ENCODE results near the gene GTPBP1. TPM values are rescaled to one million over a fixed set of nuclear protein-coding genes. Genes with fewer than 3 reads are reported as not detected.

Gene GTPBP1
- total and polyA plus RNA-seq, 12 donors, result 13.5 to 53.2 (median 33.8) TPM

GRCh38 chr22:38716826-38717225 lies 11.1 kb downstream of the GTPBP1 start:
- Histone ChIP-seq H3K4me3 (no peak overlapping the region), H3K27ac (no peak overlapping the region), H3K36me3 (peaks cover 0 to 80% (median 25%) of the 10 kb centered on the region in 9 donors), H3K27me3 (no peaks in the 10 kb centered on the region), H3K4me1 (peaks cover 3 to 51% (median 36%) of the 10 kb centered on the region in 9 donors), H3K9me3 (no peaks in the 10 kb centered on the region)
- ATAC-seq, result no peak
- DNase-seq, result no peak
- no peak for TF ChIP-seq CTCF (IDR thresholded peaks at IDR 0.05)
- 90 to 96% methylated on average over 9 of the region's 9 CpGs for WGBS, 2 donors
- intact Hi-C loops (cut with DNase I), result loop anchor here in 1 of 10 donors (5.0 kb wide), 1 partner anchor 35 kb away; no protein-coding TSS in a partner anchor

- Histone ChIP-seq H3K9me3 (no peaks in the 10 kb centered on the region), H3K27ac (no peak overlapping the region), H3K4me1 (peaks cover 3 to 47% (median 32%) of the 10 kb centered on the region in 9 donors), H3K27me3 (no peaks in the 10 kb centered on the region), H3K4me3 (no peak overlapping the region), H3K36me3 (peaks cover 0 to 81% (median 29%) of the 10 kb centered on the region in 9 donors)
- intact Hi-C loops (cut with DNase I), result loop anchor here in 1 of 10 donors (5.0 kb wide), 1 partner anchor 35 kb away; no protein-coding TSS in a partner anchor
- TF ChIP-seq CTCF (IDR thresholded peaks at IDR 0.05), result no peak
- ATAC-seq, result no peak
- WGBS, 2 donors, result 83 to 93% methylated on average over 6 of the region's 6 CpGs
- DNase-seq, result no peak
Observed at GRCh38 chr22:38717244-38717643, 11.5 kb downstream of the GTPBP1 start.

GRCh38 chr22:38718414-38718813 lies 12.7 kb downstream of the GTPBP1 start:
- Histone ChIP-seq H3K4me3 (no peak overlapping the region), H3K36me3 (peaks cover 0 to 87% (median 39%) of the 10 kb centered on the region in 9 donors), H3K27ac (peak overlapping the region in 2 of 10 donors; percentile 5 to 8), H3K27me3 (no peaks in the 10 kb centered on the region), H3K9me3 (no peaks in the 10 kb centered on the region), H3K4me1 (peaks cover 3 to 35% (median 22%) of the 10 kb centered on the region in 9 donors)
- intact Hi-C loops (cut with DNase I), result loop anchor here in 1 of 10 donors (5.0 kb wide), 1 partner anchor 34 kb away; no protein-coding TSS in a partner anchor
- ATAC-seq, result peak in 6 of 8 donors; percentile 51 to 89 (median 67)
- WGBS, 2 donors, result 42 to 46% methylated on average over 6 of the region's 6 CpGs
- DNase-seq, result no peak
- TF ChIP-seq CTCF (IDR thresholded peaks at IDR 0.05), result peak in 8 of 9 donors; percentile 31 to 50 (median 38)

- no peak for TF ChIP-seq CTCF (IDR thresholded peaks at IDR 0.05)
- Histone ChIP-seq H3K27ac (no peak overlapping the region), H3K36me3 (peaks cover 0 to 94% (median 47%) of the 10 kb centered on the region in 9 donors), H3K4me3 (no peak overlapping the region), H3K9me3 (no peaks in the 10 kb centered on the region), H3K27me3 (no peaks in the 10 kb centered on the region), H3K4me1 (peaks cover 0 to 27% (median 16%) of the 10 kb centered on the region in 9 donors)
- WGBS, 2 donors, result 94 to 95% methylated on average over 6 of the region's 6 CpGs
- intact Hi-C loops (cut with DNase I), result loop anchor here in 1 of 10 donors (5.0 kb wide), 1 partner anchor 33 kb away; no protein-coding TSS in a partner anchor
- DNase-seq (no peak), ATAC-seq (no peak)
Observed at GRCh38 chr22:38719196-38719595, 13.5 kb downstream of the GTPBP1 start.
